Loucy (cell line): Measurements from ENCODE around the gene KCNIP3.

ENCODE experiments used
- H2AFZ ChIP-seq: fragments of 200-600 bp; sonication (generic); 2 replicates; pipeline ENCODE4 v1.6.0; 2016; ENCODE audit warnings: antibody characterized with exemption, mild to moderate bottlenecking, low read length, moderate library complexity
- H3F3A ChIP-seq: fragments of 200-600 bp; 2 replicates; pipeline ENCODE4 v1.6.0; 2016; ENCODE audit warnings: antibody characterized with exemption, low read depth, mild to moderate bottlenecking
- H3K27me3 ChIP-seq: fragments of 200-600 bp; sonication (generic); 2 replicates; pipeline ENCODE4 v1.6.1; 2014; ENCODE audit warnings: low read length, mild to moderate bottlenecking; ENCODE audit not compliant: insufficient read depth, poor library complexity, severe bottlenecking
- H3K36me3 ChIP-seq: fragments of 200-600 bp; sonication (generic); 2 replicates; pipeline ENCODE4 v1.6.1; 2016; ENCODE audit warnings: low read length; ENCODE audit not compliant: insufficient read depth
- H3K4me1 ChIP-seq: fragments of 200-600 bp; sonication (generic); 2 replicates; pipeline ENCODE4 v1.5.1; 2014; ENCODE audit warnings: low read length, mild to moderate bottlenecking; ENCODE audit not compliant: insufficient read depth, poor library complexity, severe bottlenecking
- H3K4me2 ChIP-seq: fragments of 200-600 bp; sonication (generic); 2 replicates; pipeline ENCODE4 v1.6.0; 2014; ENCODE audit warnings: antibody characterized with exemption, low read length, low read depth, mild to moderate bottlenecking; ENCODE audit not compliant: poor library complexity, severe bottlenecking
- H3K4me3 ChIP-seq: fragments of 200-600 bp; sonication (generic); 2 replicates; pipeline ENCODE4 v1.5.1; 2014; ENCODE audit warnings: low read length, mild to moderate bottlenecking, mixed read lengths; ENCODE audit not compliant: poor library complexity, severe bottlenecking
- H3K79me2 ChIP-seq: fragments of 200-600 bp; sonication (generic); 2 replicates; pipeline ENCODE4 v1.6.1; 2014; ENCODE audit warnings: low read length; ENCODE audit not compliant: insufficient read depth
- H3K9ac ChIP-seq: fragments of 200-600 bp; sonication (generic); 2 replicates; pipeline ENCODE4 v1.6.0; 2014; ENCODE audit warnings: mild to moderate bottlenecking, low read depth, low read length, moderate library complexity; ENCODE audit not compliant: poor library complexity, severe bottlenecking
- H3K9me2 ChIP-seq: fragments of 200-600 bp; sonication (generic); replicated peaks from 2 replicates; pipeline ENCODE4 v1.6.1; 2016; ENCODE audit warnings: low read depth, low read length, mixed read lengths
- H3K9me3 ChIP-seq: fragments of 200-600 bp; sonication (generic); 2 replicates; pipeline ENCODE4 v1.6.1; 2014; ENCODE audit warnings: mild to moderate bottlenecking, antibody characterized with exemption, low read length, low read depth; ENCODE audit not compliant: insufficient read depth
- H4K20me1 ChIP-seq: fragments of 200-600 bp; sonication (generic); 2 replicates; pipeline ENCODE4 v1.6.0; 2014; ENCODE audit warnings: antibody characterized with exemption, low read length, mild to moderate bottlenecking; ENCODE audit not compliant: insufficient read depth, poor library complexity, severe bottlenecking
- EZH2phosphoT487 ChIP-seq: fragments of 200-600 bp; IDR thresholded peaks from 2 replicates; pipeline ENCODE4 v1.6.1; 2018; ENCODE audit warnings: antibody characterized with exemption, mild to moderate bottlenecking, moderate library complexity, borderline replicate concordance
- TF ChIP-seq, protein P1 (sequence below): fragments of 200-600 bp; sonication (generic); conservative IDR thresholded peaks from 2 replicates; pipeline ENCODE4 v1.5.1; 2014; ENCODE audit warnings: mild to moderate bottlenecking, antibody characterized with exemption, low read length

The KCNIP3 gene

DNA sequence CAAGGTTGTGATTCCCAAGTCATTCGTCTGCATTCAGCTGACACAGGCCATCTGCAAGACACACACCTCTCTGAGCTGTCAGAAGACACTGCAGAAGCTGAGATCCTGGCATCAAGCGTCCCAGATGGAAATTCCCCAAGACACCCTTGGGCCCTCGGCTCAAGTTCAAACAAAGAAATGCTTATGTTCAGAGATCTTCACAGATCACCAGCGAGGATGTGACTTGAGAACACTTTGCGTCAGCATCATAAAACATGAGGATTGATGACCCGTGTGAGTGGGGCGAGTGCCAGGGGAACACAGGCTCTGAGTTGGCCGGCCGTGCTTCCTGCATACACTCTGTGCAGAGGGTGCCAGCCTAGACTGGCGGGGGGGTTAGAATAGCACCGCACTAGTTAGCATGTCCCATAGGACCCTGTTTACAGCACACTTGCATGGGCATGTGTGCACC lies 36.8 kb downstream of the KCNIP3 start:
- no peak overlapping the region for H2AFZ ChIP-seq
- no peaks in the 10 kb centered on the region for H3K27me3 ChIP-seq
- H4K20me1 ChIP-seq: no peaks in the 10 kb centered on the region
- no peak overlapping the region for H3K4me2 ChIP-seq
- H3K9me2 ChIP-seq: no peaks in the 10 kb centered on the region
- H3K9ac ChIP-seq: no peak overlapping the region
- H3K4me3 ChIP-seq: no peak overlapping the region
- no peaks in the 10 kb centered on the region for H3F3A ChIP-seq
- H3K36me3 ChIP-seq: no peaks in the 10 kb centered on the region
- no peaks in the 10 kb centered on the region for H3K9me3 ChIP-seq
- no peaks in the 10 kb centered on the region for H3K79me2 ChIP-seq
- TF ChIP-seq, protein P1, sequence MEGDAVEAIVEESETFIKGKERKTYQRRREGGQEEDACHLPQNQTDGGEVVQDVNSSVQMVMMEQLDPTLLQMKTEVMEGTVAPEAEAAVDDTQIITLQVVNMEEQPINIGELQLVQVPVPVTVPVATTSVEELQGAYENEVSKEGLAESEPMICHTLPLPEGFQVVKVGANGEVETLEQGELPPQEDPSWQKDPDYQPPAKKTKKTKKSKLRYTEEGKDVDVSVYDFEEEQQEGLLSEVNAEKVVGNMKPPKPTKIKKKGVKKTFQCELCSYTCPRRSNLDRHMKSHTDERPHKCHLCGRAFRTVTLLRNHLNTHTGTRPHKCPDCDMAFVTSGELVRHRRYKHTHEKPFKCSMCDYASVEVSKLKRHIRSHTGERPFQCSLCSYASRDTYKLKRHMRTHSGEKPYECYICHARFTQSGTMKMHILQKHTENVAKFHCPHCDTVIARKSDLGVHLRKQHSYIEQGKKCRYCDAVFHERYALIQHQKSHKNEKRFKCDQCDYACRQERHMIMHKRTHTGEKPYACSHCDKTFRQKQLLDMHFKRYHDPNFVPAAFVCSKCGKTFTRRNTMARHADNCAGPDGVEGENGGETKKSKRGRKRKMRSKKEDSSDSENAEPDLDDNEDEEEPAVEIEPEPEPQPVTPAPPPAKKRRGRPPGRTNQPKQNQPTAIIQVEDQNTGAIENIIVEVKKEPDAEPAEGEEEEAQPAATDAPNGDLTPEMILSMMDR: no peak
- no peak for TF ChIP-seq EZH2phosphoT487
- H3K4me1 ChIP-seq: no peaks in the 10 kb centered on the region

DNA sequence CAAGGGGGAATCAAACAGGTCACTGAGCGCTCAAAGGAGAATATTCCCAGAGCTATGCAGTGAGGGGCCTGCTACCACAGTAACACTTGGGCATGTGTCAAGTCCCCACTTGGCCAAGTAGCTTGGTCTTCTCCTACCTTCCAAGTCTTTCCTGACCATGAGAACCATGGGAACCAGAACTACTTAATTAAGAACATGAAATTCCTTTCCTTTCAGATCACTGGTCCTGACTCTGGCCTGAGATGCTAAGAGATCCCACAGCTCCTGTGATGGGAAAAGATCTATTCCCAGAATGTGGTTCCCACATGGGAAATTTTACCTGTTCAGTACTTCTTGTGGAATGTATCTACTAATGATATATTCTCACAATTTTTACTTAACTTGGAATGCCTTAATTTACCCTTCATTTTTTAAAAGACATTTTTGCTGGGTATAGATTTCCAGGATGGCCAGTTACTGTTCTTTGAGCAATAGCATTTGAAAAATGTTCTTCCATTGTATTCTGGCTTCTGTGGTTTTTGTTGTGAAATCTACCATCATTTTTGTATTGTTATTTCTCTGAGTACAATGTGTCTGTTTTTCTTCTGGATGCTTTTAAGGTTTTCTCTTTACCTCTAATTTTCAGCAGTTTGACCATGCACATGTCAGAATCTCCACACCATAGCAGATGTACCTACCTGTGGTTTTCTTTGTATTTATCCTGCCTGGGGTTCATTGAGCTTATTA lies 37.9 kb downstream of the KCNIP3 start:
- Histone ChIP-seq H3K9me3 (no peaks in the 10 kb centered on the region), H3K4me1 (no peaks in the 10 kb centered on the region), H3K79me2 (no peaks in the 10 kb centered on the region), H3K27me3 (no peaks in the 10 kb centered on the region), H3K4me3 (no peak overlapping the region), H2AFZ (no peak overlapping the region), H4K20me1 (no peaks in the 10 kb centered on the region), H3K9me2 (no peaks in the 10 kb centered on the region), H3K9ac (no peak overlapping the region), H3K4me2 (no peak overlapping the region), H3K36me3 (no peaks in the 10 kb centered on the region), H3F3A (no peaks in the 10 kb centered on the region)
- TF ChIP-seq, protein P1: no peak
- no peak for TF ChIP-seq EZH2phosphoT487

DNA sequence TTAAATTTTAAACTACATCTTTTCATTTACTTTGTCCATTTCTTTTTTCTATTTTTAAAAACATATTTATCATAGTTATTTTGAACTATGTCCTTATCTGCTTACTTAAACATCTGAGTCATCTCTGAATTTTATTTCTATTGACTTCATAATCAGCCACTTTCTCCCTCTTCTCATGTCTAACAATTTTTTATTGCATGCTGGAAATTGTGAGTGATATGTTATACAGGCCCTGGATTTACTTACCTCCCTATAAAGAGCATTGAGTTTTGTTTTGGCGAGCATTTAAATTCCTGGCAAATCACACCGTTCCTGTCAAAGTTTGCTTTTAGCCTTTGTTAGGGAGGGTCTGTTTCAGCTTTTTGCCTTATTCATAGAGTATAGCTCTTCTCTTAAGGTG lies 39.3 kb downstream of the KCNIP3 start:
- H3K9ac ChIP-seq: no peak overlapping the region
- H2AFZ ChIP-seq: no peak overlapping the region
- no peaks in the 10 kb centered on the region for H3F3A ChIP-seq
- no peaks in the 10 kb centered on the region for H4K20me1 ChIP-seq
- H3K79me2 ChIP-seq: no peaks in the 10 kb centered on the region
- TF ChIP-seq, protein P1: no peak
- TF ChIP-seq EZH2phosphoT487: no peak
- no peaks in the 10 kb centered on the region for H3K9me2 ChIP-seq
- no peaks in the 10 kb centered on the region for H3K27me3 ChIP-seq
- H3K4me2 ChIP-seq: no peak overlapping the region
- H3K9me3 ChIP-seq: no peaks in the 10 kb centered on the region
- H3K4me3 ChIP-seq: no peak overlapping the region
- H3K36me3 ChIP-seq: no peaks in the 10 kb centered on the region
- no peaks in the 10 kb centered on the region for H3K4me1 ChIP-seq
